ENCODE measurements around the gene DDIAS.

DNA sequence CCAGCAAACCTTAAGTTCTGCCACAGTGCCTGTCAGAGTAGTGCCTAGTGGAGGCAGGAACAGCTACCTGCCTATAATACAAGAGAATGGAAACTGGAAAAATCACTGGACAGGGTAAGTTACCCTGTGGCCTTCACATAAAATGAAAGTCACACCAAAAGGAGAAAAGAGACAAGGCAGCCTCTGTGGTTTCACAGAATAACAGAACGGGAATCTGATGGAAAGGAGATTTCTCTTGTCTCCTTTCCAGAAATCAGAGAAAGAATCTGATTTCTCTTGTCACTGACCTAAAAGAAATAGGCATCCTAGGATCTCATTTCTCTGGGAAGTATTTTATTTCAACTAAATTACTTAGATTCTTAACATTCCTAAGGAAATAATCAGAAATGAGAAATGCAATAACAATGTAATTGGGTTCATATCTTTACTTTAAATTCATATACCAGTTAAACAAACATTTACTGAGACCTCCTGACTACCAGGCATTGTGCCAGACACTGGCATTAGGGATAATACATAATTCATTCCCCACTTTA is 42.9 kb upstream of the DDIAS start:
- TF ChIP-seq, protein P1, sequence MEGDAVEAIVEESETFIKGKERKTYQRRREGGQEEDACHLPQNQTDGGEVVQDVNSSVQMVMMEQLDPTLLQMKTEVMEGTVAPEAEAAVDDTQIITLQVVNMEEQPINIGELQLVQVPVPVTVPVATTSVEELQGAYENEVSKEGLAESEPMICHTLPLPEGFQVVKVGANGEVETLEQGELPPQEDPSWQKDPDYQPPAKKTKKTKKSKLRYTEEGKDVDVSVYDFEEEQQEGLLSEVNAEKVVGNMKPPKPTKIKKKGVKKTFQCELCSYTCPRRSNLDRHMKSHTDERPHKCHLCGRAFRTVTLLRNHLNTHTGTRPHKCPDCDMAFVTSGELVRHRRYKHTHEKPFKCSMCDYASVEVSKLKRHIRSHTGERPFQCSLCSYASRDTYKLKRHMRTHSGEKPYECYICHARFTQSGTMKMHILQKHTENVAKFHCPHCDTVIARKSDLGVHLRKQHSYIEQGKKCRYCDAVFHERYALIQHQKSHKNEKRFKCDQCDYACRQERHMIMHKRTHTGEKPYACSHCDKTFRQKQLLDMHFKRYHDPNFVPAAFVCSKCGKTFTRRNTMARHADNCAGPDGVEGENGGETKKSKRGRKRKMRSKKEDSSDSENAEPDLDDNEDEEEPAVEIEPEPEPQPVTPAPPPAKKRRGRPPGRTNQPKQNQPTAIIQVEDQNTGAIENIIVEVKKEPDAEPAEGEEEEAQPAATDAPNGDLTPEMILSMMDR (IDR thresholded peaks at IDR 0.05): no peak
- no peak for TF ChIP-seq POLR2A (IDR thresholded peaks at IDR 0.05)

Data from prostate gland (tissue), 2 donors.